Activated CD8-positive, alpha-beta memory T cell treated with anti-CD3 and anti-CD28 coated beads for 1 hour (primary cell): ENCODE measurements around the gene NRCAM.

ENCODE experiments used
- DNase-seq, 2 donors: peaks; one replicate each; pipeline ENCODE4 v3.0.0-alpha.2; 2020; ENCODE audit warnings: low read depth in 1 of 2; ENCODE audit errors: extremely low read depth in 1 of 2

Gene NRCAM

GRCh38 chr7:108314551-108314950 is 141.7 kb downstream of the NRCAM start:
- no peak for DNase-seq

GRCh38 chr7:108314049-108314448 is 142.2 kb downstream of the NRCAM start:
- no peak for DNase-seq

GRCh38 chr7:108313086-108313485 is 143.2 kb downstream of the NRCAM start:
- DNase-seq = no peak

GRCh38 chr7:108311446-108312168 is 144.6 kb downstream of the NRCAM start:
- DNase-seq = no peak

GRCh38 chr7:108310351-108310750 is 145.9 kb downstream of the NRCAM start:
- no peak for DNase-seq

- no peak for DNase-seq
Observed at GRCh38 chr7:108308903-108309302, 147.3 kb downstream of the NRCAM start.

GRCh38 chr7:108308276-108308675 is 148.0 kb downstream of the NRCAM start:
- DNase-seq = no peak

- DNase-seq = no peak
Observed at GRCh38 chr7:108307595-108307994, 148.6 kb downstream of the NRCAM start.

GRCh38 chr7:108307194-108307593 is 149.0 kb downstream of the NRCAM start:
- no peak for DNase-seq

GRCh38 chr7:108303332-108303731 is 152.9 kb downstream of the NRCAM start:
- no peak for DNase-seq

- no peak for DNase-seq
Observed at GRCh38 chr7:108301387-108301786, 154.8 kb downstream of the NRCAM start.

- DNase-seq = no peak
Observed at GRCh38 chr7:108299251-108299973, 156.8 kb downstream of the NRCAM start.

- DNase-seq = no peak
Observed at GRCh38 chr7:108296911-108297310, 159.3 kb downstream of the NRCAM start.

- no peak for DNase-seq
Observed at GRCh38 chr7:108294595-108294994, 161.6 kb downstream of the NRCAM start.

- no peak for DNase-seq
Observed at GRCh38 chr7:108293149-108293612, 163.1 kb downstream of the NRCAM start.

- no peak for DNase-seq
Observed at GRCh38 chr7:108292541-108292940, 163.7 kb downstream of the NRCAM start.

GRCh38 chr7:108291791-108292440 is 164.3 kb downstream of the NRCAM start:
- DNase-seq = no peak

GRCh38 chr7:108291152-108291508 is 165.1 kb downstream of the NRCAM start:
- DNase-seq = no peak

GRCh38 chr7:108290459-108291151 is 165.6 kb downstream of the NRCAM start:
- DNase-seq = no peak

GRCh38 chr7:108289852-108290251 is 166.4 kb downstream of the NRCAM start:
- DNase-seq = no peak

GRCh38 chr7:108287857-108288256 is 168.4 kb downstream of the NRCAM start:
- DNase-seq = no peak
